SU-DHL-6 (cell line): ENCODE results near the gene ATP5F1D.

Source experiments
- CTCF ChIP-seq: fragments of 200-600 bp; sonication (generic); IDR thresholded peaks from one replicate; pipeline ENCODE4 v1.5.1; 2017; ENCODE audit warnings: antibody characterized with exemption, mild to moderate bottlenecking, low read length, moderate library complexity; ENCODE audit not compliant: insufficient read depth, poor library complexity, severe bottlenecking
- EZH2phosphoT487 ChIP-seq: fragments of 200-600 bp; sonication (generic), shearing (Covaris generic); conservative IDR thresholded peaks from 2 replicates; pipeline ENCODE4 v1.6.1; 2018; ENCODE audit warnings: mild to moderate bottlenecking, antibody characterized with exemption, low read length, moderate library complexity, mixed read lengths

- TF ChIP-seq CTCF (no peak), EZH2phosphoT487 (no peak)
These were observed 626 bp upstream of the ATP5F1D start for GRCh38 chr19:1240925-1241324.
